Epithelial cell of esophagus (primary cell): ENCODE measurements around the gene RFPL3.
"Not testable (repeated sequence)": the region's sequence is repeated elsewhere in the genome, so short reads cannot be mapped to it uniquely, and the experiment has no call there.

Experiments used
- DNase-seq: peaks from one replicate; pipeline ENCODE4 v3.0.0; 2010; ENCODE audit warnings: low read depth
- H3K4me3 ChIP-seq: 2 replicates; pipeline ENCODE4 v1.5.1; 2011; ENCODE audit warnings: mild to moderate bottlenecking, low read length, control low read depth
- CTCF ChIP-seq: IDR thresholded peaks from 2 replicates; pipeline ENCODE4 v1.5.1; 2011; ENCODE audit warnings: low read depth, mild to moderate bottlenecking, low read length, control low read depth, inconsistent platforms; ENCODE audit not compliant: insufficient read depth; ENCODE audit errors: missing control alignments

RFPL3 gene

GRCh38 chr22:32357567-32357966 lies at the start of gene RFPL3:
RFPL3 (plus strand) TSS chr22:32357867; CDS start chr22:32358072, 205 bp downstream.
- H3K4me3 ChIP-seq, DNase-seq: not testable (repeated sequence)

- no peak for DNase-seq
- H3K4me3 ChIP-seq = no peak overlapping the region
- TF ChIP-seq CTCF = no peak
These were observed 49.5 kb upstream of the RFPL3 start for GRCh38 chr22:32308191-32308590.

GRCh38 chr22:32308934-32309333 lies 48.7 kb upstream of the RFPL3 start:
- no peak for TF ChIP-seq CTCF
- H3K4me3 ChIP-seq = no peak overlapping the region
- DNase-seq = no peak

GRCh38 chr22:32309585-32310251 lies 47.9 kb upstream of the RFPL3 start:
- H3K4me3 ChIP-seq = no peak overlapping the region
- no peak for TF ChIP-seq CTCF
- DNase-seq = no peak

GRCh38 chr22:32310777-32311176 lies 46.9 kb upstream of the RFPL3 start:
- no peak for TF ChIP-seq CTCF
- no peak for DNase-seq
- H3K4me3 ChIP-seq = no peak overlapping the region

GRCh38 chr22:32311551-32312071 lies 46.1 kb upstream of the RFPL3 start:
- no peak for DNase-seq
- no peak overlapping the region for H3K4me3 ChIP-seq
- no peak for TF ChIP-seq CTCF

GRCh38 chr22:32312748-32313147 lies 44.9 kb upstream of the RFPL3 start:
- TF ChIP-seq CTCF = no peak

More at GRCh38 chr22:32312748-32313147, 44.9 kb upstream of the RFPL3 start:
- H3K4me3 ChIP-seq = no peak overlapping the region
- DNase-seq = no peak
